ENCODE measurements around the gene ANKRD17.
"Not testable (repeated sequence)": the region's sequence is repeated elsewhere in the genome, so short reads cannot be mapped to it uniquely, and the experiment has no call there.

Gene ANKRD17

GRCh38 chr4:73248416-73248815 is 10.2 kb downstream of the ANKRD17 start:
- no CpG with 5 or more reads among the region's 1 CpG for WGBS, 2 experiments
- no peak overlapping the region for H3K27ac ChIP-seq (ENCODE audit: insufficient read depth, low read depth, low read length, poor library complexity, severe bottlenecking)
- no peak overlapping the region for H3K4me3 ChIP-seq (ENCODE audit: insufficient read depth, low read depth, low read length)
- no peaks in the 10 kb centered on the region for H3K27me3 ChIP-seq (ENCODE audit: control insufficient read depth, insufficient read depth, low read length, poor library complexity, severe bottlenecking)
- H3K36me3 ChIP-seq (ENCODE audit: control insufficient read depth, insufficient read depth, low read length), result no peaks in the 10 kb centered on the region
- no peaks in the 10 kb centered on the region for H3K4me1 ChIP-seq (ENCODE audit: control insufficient read depth, insufficient read depth, low read length)
- H3K9me3 ChIP-seq (ENCODE audit: control insufficient read depth, low read length), result no peaks in the 10 kb centered on the region

- H3K27ac ChIP-seq (ENCODE audit: insufficient read depth, low read depth, low read length, poor library complexity, severe bottlenecking), result no peak overlapping the region
- H3K4me3 ChIP-seq (ENCODE audit: insufficient read depth, low read depth, low read length), result no peak overlapping the region
- no peaks in the 10 kb centered on the region for H3K27me3 ChIP-seq (ENCODE audit: control insufficient read depth, insufficient read depth, low read length, poor library complexity, severe bottlenecking)
- H3K36me3 ChIP-seq (ENCODE audit: control insufficient read depth, insufficient read depth, low read length), result no peaks in the 10 kb centered on the region
- H3K9me3 ChIP-seq (ENCODE audit: control insufficient read depth, low read length), result no peaks in the 10 kb centered on the region
- no peaks in the 10 kb centered on the region for H3K4me1 ChIP-seq (ENCODE audit: control insufficient read depth, insufficient read depth, low read length)
Observed at GRCh38 chr4:73247100-73247499, 11.5 kb downstream of the ANKRD17 start.

GRCh38 chr4:73245955-73246354 is 12.6 kb downstream of the ANKRD17 start:
- H3K4me3 ChIP-seq (ENCODE audit: insufficient read depth, low read depth, low read length), result no peak overlapping the region
- H3K4me1 ChIP-seq (ENCODE audit: control insufficient read depth, insufficient read depth, low read length), result no peaks in the 10 kb centered on the region
- H3K9me3 ChIP-seq (ENCODE audit: control insufficient read depth, low read length), result no peaks in the 10 kb centered on the region
- WGBS, 2 experiments, result 87 to 95% methylated on average over 2 of the region's 2 CpGs
- no peaks in the 10 kb centered on the region for H3K36me3 ChIP-seq (ENCODE audit: control insufficient read depth, insufficient read depth, low read length)
- H3K27ac ChIP-seq (ENCODE audit: insufficient read depth, low read depth, low read length, poor library complexity, severe bottlenecking), result no peak overlapping the region
- H3K27me3 ChIP-seq (ENCODE audit: control insufficient read depth, insufficient read depth, low read length, poor library complexity, severe bottlenecking), result no peaks in the 10 kb centered on the region

- Histone ChIP-seq H3K9me3 (ENCODE audit: control insufficient read depth, low read length) (no peaks in the 10 kb centered on the region), H3K4me3 (ENCODE audit: insufficient read depth, low read depth, low read length) (no peak overlapping the region), H3K36me3 (ENCODE audit: control insufficient read depth, insufficient read depth, low read length) (no peaks in the 10 kb centered on the region), H3K27ac (ENCODE audit: insufficient read depth, low read depth, low read length, poor library complexity, severe bottlenecking) (no peak overlapping the region), H3K27me3 (ENCODE audit: control insufficient read depth, insufficient read depth, low read length, poor library complexity, severe bottlenecking) (no peaks in the 10 kb centered on the region), H3K4me1 (ENCODE audit: control insufficient read depth, insufficient read depth, low read length) (no peaks in the 10 kb centered on the region)
- WGBS, 2 experiments, result 91 to 93% methylated on average over 4 of the region's 4 CpGs
Observed at GRCh38 chr4:73244945-73245601, 13.5 kb downstream of the ANKRD17 start.

GRCh38 chr4:73237044-73237443 is 21.6 kb downstream of the ANKRD17 start:
- no peaks in the 10 kb centered on the region for H3K4me1 ChIP-seq (ENCODE audit: control insufficient read depth, insufficient read depth, low read length)
- H3K27ac ChIP-seq (ENCODE audit: insufficient read depth, low read depth, low read length, poor library complexity, severe bottlenecking), result no peak overlapping the region
- H3K27me3 ChIP-seq (ENCODE audit: control insufficient read depth, insufficient read depth, low read length, poor library complexity, severe bottlenecking), result no peaks in the 10 kb centered on the region
- no peak overlapping the region for H3K4me3 ChIP-seq (ENCODE audit: insufficient read depth, low read depth, low read length)
- peaks cover 11% of the 10 kb centered on the region for H3K36me3 ChIP-seq (ENCODE audit: control insufficient read depth, insufficient read depth, low read length)
- WGBS, 2 experiments, result 97 to 98% methylated on average over 2 of the region's 2 CpGs
- no peaks in the 10 kb centered on the region for H3K9me3 ChIP-seq (ENCODE audit: control insufficient read depth, low read length)

- 100% methylated on average over 1 of the region's 1 CpG for WGBS, 2 experiments
- no peaks in the 10 kb centered on the region for H3K4me1 ChIP-seq (ENCODE audit: control insufficient read depth, insufficient read depth, low read length)
- H3K36me3 ChIP-seq (ENCODE audit: control insufficient read depth, insufficient read depth, low read length), result peaks cover 11% of the 10 kb centered on the region
- H3K4me3 ChIP-seq (ENCODE audit: insufficient read depth, low read depth, low read length), result no peak overlapping the region
- no peaks in the 10 kb centered on the region for H3K9me3 ChIP-seq (ENCODE audit: control insufficient read depth, low read length)
- no peaks in the 10 kb centered on the region for H3K27me3 ChIP-seq (ENCODE audit: control insufficient read depth, insufficient read depth, low read length, poor library complexity, severe bottlenecking)
- H3K27ac ChIP-seq (ENCODE audit: insufficient read depth, low read depth, low read length, poor library complexity, severe bottlenecking), result no peak overlapping the region
Observed at GRCh38 chr4:73236151-73236550, 22.4 kb downstream of the ANKRD17 start.

GRCh38 chr4:73234712-73235111 is 23.9 kb downstream of the ANKRD17 start:
- Histone ChIP-seq H3K9me3 (ENCODE audit: control insufficient read depth, low read length) (no peaks in the 10 kb centered on the region), H3K4me1 (ENCODE audit: control insufficient read depth, insufficient read depth, low read length) (no peaks in the 10 kb centered on the region), H3K4me3 (ENCODE audit: insufficient read depth, low read depth, low read length) (no peak overlapping the region), H3K27ac (ENCODE audit: insufficient read depth, low read depth, low read length, poor library complexity, severe bottlenecking) (no peak overlapping the region), H3K36me3 (ENCODE audit: control insufficient read depth, insufficient read depth, low read length) (peaks cover 11% of the 10 kb centered on the region), H3K27me3 (ENCODE audit: control insufficient read depth, insufficient read depth, low read length, poor library complexity, severe bottlenecking) (no peaks in the 10 kb centered on the region)
- 100% methylated on average over 1 of the region's 1 CpG for WGBS, 2 experiments

GRCh38 chr4:73231518-73232487 is 26.8 kb downstream of the ANKRD17 start:
- Histone ChIP-seq H3K4me1 (ENCODE audit: control insufficient read depth, insufficient read depth, low read length) (no peaks in the 10 kb centered on the region), H3K27me3 (ENCODE audit: control insufficient read depth, insufficient read depth, low read length, poor library complexity, severe bottlenecking) (no peaks in the 10 kb centered on the region), H3K27ac (ENCODE audit: insufficient read depth, low read depth, low read length, poor library complexity, severe bottlenecking) (no peak overlapping the region), H3K36me3 (ENCODE audit: control insufficient read depth, insufficient read depth, low read length) (peaks cover 11% of the 10 kb centered on the region), H3K9me3 (ENCODE audit: control insufficient read depth, low read length) (no peaks in the 10 kb centered on the region), H3K4me3 (ENCODE audit: insufficient read depth, low read depth, low read length) (no peak overlapping the region)
- WGBS, 2 experiments, result 95 to 96% methylated on average over 7 to 8 of the region's 8 CpGs

- H3K9me3 ChIP-seq (ENCODE audit: control insufficient read depth, low read length), result no peaks in the 10 kb centered on the region
- H3K36me3 ChIP-seq (ENCODE audit: control insufficient read depth, insufficient read depth, low read length), result peaks cover 11% of the 10 kb centered on the region
- no peaks in the 10 kb centered on the region for H3K4me1 ChIP-seq (ENCODE audit: control insufficient read depth, insufficient read depth, low read length)
- H3K27ac ChIP-seq (ENCODE audit: insufficient read depth, low read depth, low read length, poor library complexity, severe bottlenecking), result no peak overlapping the region
- 93 to 98% methylated on average over 2 to 3 of the region's 3 CpGs for WGBS, 2 experiments
- no peak overlapping the region for H3K4me3 ChIP-seq (ENCODE audit: insufficient read depth, low read depth, low read length)
- H3K27me3 ChIP-seq (ENCODE audit: control insufficient read depth, insufficient read depth, low read length, poor library complexity, severe bottlenecking), result no peaks in the 10 kb centered on the region
Observed at GRCh38 chr4:73230865-73231517, 27.6 kb downstream of the ANKRD17 start.

- H3K9me3 ChIP-seq (ENCODE audit: control insufficient read depth, low read length); H3K4me1 ChIP-seq (ENCODE audit: control insufficient read depth, insufficient read depth, low read length); H3K4me3 ChIP-seq (ENCODE audit: insufficient read depth, low read depth, low read length); H3K27me3 ChIP-seq (ENCODE audit: control insufficient read depth, insufficient read depth, low read length, poor library complexity, severe bottlenecking); H3K27ac ChIP-seq (ENCODE audit: insufficient read depth, low read depth, low read length, poor library complexity, severe bottlenecking); H3K36me3 ChIP-seq (ENCODE audit: control insufficient read depth, insufficient read depth, low read length): not testable (repeated sequence)
- WGBS, 2 experiments, result 67 to 92% methylated on average over 1 to 4 of the region's 6 CpGs
Observed at GRCh38 chr4:73228800-73229199, 29.8 kb downstream of the ANKRD17 start.
